DND-41 (cell line): ENCODE data around the gene DYNLT2B.

ENCODE experiments used
- EZH2 ChIP-seq: IDR thresholded peaks from 3 replicates; pipeline ENCODE4 v1.6.1; 2012; ENCODE audit warnings: borderline replicate concordance, low read depth, mild to moderate bottlenecking, moderate library complexity, low read length, inconsistent platforms; ENCODE audit not compliant: severe bottlenecking
- TF ChIP-seq, protein P1 (sequence below): IDR thresholded peaks from 2 replicates; pipeline ENCODE4 v1.5.1; 2012; ENCODE audit warnings: borderline replicate concordance, low read length, moderate library complexity, mild to moderate bottlenecking; ENCODE audit not compliant: poor library complexity, severe bottlenecking; ENCODE audit errors: extremely low read depth

DNA sequence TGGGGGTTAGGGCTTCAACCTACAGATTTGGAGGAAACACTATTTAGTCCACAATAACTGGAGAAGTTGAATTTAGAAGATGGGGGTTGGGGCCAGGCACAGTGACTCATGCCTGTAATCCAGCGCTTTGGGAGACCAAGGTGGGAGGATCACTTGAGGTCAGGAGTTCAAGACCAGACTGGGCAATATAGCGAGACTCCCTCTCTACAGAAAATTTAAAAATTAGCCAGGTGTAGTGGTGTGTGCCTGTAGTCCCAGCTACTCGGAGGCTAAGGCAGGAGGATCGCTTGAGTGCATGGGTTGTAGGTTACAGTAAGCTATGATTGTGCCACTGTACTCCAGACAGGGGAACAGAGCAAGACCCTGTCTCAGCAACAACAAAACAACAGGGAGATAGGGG is 5.0 kb upstream of the DYNLT2B start:
- TF ChIP-seq, protein P1, sequence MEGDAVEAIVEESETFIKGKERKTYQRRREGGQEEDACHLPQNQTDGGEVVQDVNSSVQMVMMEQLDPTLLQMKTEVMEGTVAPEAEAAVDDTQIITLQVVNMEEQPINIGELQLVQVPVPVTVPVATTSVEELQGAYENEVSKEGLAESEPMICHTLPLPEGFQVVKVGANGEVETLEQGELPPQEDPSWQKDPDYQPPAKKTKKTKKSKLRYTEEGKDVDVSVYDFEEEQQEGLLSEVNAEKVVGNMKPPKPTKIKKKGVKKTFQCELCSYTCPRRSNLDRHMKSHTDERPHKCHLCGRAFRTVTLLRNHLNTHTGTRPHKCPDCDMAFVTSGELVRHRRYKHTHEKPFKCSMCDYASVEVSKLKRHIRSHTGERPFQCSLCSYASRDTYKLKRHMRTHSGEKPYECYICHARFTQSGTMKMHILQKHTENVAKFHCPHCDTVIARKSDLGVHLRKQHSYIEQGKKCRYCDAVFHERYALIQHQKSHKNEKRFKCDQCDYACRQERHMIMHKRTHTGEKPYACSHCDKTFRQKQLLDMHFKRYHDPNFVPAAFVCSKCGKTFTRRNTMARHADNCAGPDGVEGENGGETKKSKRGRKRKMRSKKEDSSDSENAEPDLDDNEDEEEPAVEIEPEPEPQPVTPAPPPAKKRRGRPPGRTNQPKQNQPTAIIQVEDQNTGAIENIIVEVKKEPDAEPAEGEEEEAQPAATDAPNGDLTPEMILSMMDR: no peak
- TF ChIP-seq EZH2: no peak
